NOMO-1 treated with dmso at 0.1 percent for 144 hours (cell line): ENCODE measurements around the gene DOK3.

Experiments used
- DNase-seq: peaks from one replicate; lab custom pipeline; 2025; ENCODE audit not compliant: unreplicated experiment; lab: John Stamatoyannopoulos, UW

DOK3 gene

GRCh38 chr5:177484902-177485549 lies 24.6 kb downstream of the DOK3 start:
- DNase-seq, result no peak

- DNase-seq, result no peak
Measured at GRCh38 chr5:177483994-177484901, 25.4 kb downstream of the DOK3 start.

GRCh38 chr5:177483042-177483441 lies 26.6 kb downstream of the DOK3 start:
- no peak for DNase-seq

- no peak for DNase-seq
Measured at GRCh38 chr5:177482359-177482795, 27.2 kb downstream of the DOK3 start.

- no peak for DNase-seq
Measured at GRCh38 chr5:177479774-177480173, 29.9 kb downstream of the DOK3 start.

- DNase-seq, result peak; percentile 88
Measured at GRCh38 chr5:177478711-177479646, 30.6 kb downstream of the DOK3 start.

- DNase-seq, result no peak
Measured at GRCh38 chr5:177477701-177478477, 31.7 kb downstream of the DOK3 start.

- no peak for DNase-seq
Measured at GRCh38 chr5:177476531-177477233, 32.9 kb downstream of the DOK3 start.

- DNase-seq, result no peak
Measured at GRCh38 chr5:177475563-177476427, 33.8 kb downstream of the DOK3 start.

- DNase-seq, result peak; percentile 42
Measured at GRCh38 chr5:177474846-177475562, 34.6 kb downstream of the DOK3 start.

- no peak for DNase-seq
Measured at GRCh38 chr5:177474002-177474476, 35.6 kb downstream of the DOK3 start.

GRCh38 chr5:177473443-177474001 lies 36.1 kb downstream of the DOK3 start, which contains the start of gene DBN1:
Gene DBN1 (minus strand): TSS chr5:177473634. CDS start chr5:177473521, 113 bp downstream.
- DNase-seq, result no peak

- no peak for DNase-seq
Measured at GRCh38 chr5:177472460-177473442, 36.9 kb downstream of the DOK3 start.

- DNase-seq, result no peak
Measured at GRCh38 chr5:177471610-177472356, 37.8 kb downstream of the DOK3 start.

- DNase-seq, result no peak
Measured at GRCh38 chr5:177470759-177471536, 38.7 kb downstream of the DOK3 start.
